HG02870 (cell line): Measurements from ENCODE around the gene CLC.
"Not testable (repeated sequence)": the region's sequence is repeated elsewhere in the genome, so short reads cannot be mapped to it uniquely, and the experiment has no call there.

Source experiments
- ATAC-seq: cut with Tn5 transposase; IDR thresholded peaks from one replicate; pipeline ENCODE4 v1.9.1; 2021; ENCODE audit warnings: mild to moderate bottlenecking, moderate library complexity; ENCODE audit not compliant: unreplicated experiment

The CLC gene

DNA sequence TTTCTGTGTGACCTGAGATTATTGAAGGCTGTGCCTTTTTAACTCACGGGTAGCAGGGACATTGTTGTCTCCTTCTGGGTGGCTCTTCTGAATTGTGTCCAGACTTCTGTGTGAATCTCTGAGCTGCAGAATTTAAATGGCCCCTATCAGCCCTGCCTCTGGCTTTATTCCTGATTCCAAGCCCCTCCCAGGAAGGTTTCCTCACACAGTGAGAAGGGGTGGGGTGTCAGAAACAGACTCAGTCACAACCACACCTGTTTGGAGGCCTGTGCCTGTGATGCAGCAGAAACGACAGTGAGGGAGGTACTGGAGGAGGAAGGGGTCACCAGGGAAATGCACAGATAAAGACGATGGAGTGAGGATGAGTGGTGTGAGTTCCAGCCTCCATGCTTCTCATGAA lies at the start of gene CLC:
CLC (minus strand) TSS at position 139 of the 400 bp plus-strand sequence; CDS start at position 62, 77 bp downstream.
- ATAC-seq: no peak

DNA sequence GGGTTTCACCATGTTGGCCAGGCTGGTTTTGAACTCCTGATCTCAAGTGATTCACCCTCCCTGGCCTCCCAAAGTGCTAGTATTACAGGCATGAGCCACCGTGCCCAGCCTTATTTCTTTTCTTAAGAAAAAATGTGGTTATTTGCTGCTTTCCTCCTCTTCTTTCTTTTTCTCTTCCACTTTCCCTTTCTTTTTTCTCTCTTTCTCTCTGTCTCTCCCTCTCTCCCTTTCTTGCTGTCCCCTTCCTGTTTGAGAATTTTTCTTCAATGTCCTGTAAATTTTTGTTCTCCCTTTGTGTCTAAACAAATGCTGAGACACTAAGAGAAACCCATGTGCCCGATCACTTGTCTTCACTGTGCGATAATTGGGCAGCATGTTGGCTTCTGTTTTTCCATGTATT lies 43.1 kb upstream of the CLC start:
- no peak for ATAC-seq

DNA sequence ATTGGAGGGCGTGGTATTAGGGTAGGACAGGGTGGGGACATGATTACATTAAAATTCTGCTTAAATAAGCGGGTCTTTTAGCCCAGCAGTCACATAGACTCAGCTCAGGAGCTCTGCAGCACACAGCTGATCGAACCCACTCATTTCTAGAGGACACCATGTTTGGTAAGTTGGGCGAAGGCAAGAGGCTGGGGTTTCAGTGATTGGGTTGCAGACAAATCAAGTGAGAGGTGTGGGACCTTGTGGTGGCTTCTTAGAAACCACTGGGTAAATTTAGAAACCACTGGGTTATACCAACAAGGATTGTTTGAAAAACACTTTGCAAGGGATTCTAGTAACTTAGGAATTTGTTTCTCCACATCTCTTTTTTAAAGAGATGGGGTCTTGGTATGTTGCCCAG lies 40.9 kb upstream of the CLC start, which contains the start of gene LEUTX:
LEUTX (plus strand) TSS at position 92 of the 400 bp plus-strand sequence; CDS start at position 159, 67 bp downstream.
- ATAC-seq: no peak

DNA sequence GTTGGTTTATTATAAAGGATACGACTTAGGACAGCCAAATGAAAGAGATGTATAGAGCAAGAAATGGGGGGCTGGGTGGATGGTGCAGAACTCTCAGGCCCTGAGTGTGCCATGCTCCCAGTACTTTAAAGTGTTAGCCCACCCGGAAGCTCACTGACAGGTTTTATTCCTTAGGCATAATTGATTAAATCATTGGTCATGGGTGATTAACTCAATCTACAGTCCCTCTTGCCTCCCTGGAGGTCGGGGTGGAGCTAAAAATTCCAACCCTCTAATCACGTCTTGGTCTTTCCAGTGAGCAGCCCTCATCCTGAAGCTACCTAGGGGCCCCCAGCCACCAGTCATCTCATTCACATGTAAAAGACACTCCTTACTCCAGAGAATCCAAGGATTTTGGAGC lies 31.0 kb upstream of the CLC start:
- ATAC-seq: no peak

DNA sequence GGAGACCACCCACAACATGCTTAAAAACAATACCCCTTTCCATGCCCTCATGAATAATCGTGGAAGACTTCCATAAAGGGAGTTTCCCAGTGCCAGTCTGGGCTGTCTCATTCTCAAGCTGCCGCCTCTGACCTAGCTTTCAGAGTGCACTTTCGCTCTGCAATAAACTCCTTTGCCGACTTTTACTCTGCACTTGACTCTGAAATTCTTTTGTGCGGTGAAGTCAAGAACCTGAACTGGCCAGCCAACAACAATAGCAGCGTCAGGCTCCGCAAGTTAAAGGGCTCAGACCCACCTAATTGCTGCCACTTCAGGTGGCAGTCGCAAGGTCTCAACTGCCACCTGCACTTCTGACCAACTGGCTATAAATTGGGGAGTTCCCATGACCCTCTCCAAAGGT lies 30.5 kb upstream of the CLC start:
- ATAC-seq: no peak

DNA sequence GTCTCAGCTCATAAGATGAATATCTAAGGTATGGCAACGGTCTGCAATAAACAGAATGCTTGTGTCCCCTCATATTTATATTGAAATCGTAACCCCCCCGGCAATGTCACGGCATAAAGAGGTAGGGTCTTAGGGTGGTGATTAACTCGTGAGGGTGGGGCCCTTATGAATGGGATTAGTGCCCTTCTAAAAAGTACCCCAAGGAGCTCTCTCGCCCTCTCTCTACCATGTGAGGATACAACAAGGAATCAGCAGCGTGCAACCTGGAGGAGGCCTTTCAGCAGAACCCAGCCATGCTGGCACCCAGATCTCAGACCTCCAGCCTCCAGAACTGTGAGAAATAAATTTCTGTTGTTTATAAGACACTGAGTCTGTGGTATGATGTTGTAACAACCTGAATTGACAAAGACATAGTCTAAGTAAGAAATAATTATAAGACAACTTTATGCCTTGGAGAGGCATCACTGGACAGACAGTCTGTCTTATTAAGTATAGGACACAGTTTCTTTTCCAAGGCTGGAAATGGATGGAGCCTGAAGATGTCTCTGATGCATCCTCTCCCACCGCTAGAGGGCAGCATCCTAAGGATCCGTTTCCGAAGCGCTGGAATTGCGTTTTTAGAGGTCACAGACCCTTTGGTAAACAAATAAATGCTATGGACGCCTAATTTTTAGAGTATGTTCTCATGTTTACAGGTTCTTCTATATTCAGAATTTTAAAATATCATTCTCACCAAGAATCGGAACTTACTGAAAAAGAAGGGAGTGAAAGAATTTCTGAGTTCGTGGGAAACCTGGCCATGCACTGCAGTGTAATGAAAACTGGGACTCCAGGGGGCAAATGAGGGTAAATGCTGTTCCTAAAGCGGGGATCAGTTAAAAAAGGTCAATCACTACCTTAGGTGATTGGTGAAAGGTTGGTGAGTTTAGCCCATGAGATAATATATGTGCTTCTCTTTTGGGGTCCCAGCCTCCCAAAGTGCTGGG lies 27.6 kb upstream of the CLC start:
- no peak for ATAC-seq

DNA sequence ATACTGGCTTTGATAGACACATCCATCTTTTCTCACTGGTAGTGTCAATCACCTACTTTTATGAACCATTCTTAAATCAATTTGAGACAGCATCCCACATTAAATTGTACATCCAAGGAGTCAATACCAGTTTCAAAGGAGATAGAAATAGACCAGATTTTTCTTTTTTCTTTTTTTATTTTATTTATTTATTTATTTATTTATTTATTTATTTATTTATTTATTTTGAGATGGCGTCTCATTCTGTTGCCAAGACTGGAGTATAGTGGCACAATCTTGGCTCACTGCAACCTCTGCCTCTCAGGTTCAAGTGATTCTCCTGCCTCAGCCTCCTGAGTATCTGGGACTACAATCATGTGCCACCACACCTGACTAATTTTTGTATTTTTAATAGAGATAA lies 24.0 kb upstream of the CLC start:
- not testable (repeated sequence) for ATAC-seq

DNA sequence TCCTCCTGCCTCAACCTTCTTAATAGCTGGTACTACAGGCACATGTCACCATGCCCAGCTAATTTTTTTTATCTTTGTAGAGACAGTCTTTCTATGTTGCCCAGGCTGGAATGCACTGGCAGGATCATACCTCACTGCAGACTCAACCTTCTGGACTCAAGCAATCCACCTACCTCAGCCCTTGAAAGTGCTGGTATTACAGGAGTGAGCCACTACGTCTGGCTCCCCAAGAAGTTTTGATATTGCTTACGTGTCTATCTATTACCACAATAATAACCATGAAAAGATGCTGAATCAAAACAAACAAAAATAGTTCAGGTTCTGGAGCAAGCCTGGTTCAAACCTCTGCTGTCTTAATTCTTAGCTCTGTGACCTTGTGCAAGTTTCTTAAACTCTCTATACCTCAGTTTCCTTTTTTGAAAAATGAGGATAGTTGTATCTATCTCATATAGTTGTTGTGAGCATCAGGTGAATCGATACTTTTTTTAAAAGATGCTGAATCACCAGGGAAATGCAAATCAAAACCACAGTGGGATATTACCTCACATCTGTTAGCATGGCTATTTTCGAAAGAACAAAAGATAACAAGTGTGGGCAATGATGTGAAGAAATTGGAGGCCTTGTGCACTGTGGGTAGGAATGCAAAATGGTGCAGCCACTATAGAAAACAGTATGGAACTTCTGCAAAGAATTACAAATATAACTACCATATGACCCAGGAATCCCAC lies 21.8 kb upstream of the CLC start:
- ATAC-seq: no peak

DNA sequence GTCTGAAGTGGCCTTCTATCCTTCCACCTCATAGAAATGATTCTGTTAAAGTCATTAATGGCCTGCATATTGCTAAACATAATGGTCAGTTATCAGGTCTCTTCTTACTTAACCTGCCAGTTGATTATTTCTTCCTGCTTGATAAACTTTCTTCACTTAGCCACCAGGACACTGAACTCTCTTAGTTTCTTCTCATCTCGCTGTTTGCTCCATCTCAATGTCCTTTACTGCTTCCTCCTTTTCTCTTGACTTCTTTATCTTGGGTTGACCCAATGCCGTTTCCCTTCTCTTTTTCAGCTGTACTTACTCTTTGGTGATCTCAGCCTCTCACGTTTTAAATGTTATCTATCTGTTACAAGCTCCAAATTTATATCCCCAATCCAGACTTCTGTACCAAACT lies 17.1 kb upstream of the CLC start:
- ATAC-seq: no peak

DNA sequence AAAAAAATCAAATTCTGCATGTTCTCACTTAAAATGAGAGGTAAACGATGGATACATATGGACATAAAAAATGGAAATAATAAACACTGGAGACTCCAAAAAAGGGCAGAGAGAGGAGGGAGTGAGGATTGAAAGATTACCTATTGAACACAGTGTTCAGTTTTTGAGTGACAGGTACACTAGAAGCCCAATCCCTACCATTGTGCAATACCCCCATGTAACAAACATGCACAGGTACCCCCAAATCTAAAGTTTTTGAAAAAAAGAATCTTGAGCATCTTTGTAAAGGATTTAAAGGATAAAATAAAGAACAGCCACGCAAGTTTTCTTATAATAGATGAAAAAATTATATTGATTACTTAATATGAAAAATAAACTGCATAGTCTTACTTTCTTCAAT lies 16.7 kb upstream of the CLC start:
- no peak for ATAC-seq

DNA sequence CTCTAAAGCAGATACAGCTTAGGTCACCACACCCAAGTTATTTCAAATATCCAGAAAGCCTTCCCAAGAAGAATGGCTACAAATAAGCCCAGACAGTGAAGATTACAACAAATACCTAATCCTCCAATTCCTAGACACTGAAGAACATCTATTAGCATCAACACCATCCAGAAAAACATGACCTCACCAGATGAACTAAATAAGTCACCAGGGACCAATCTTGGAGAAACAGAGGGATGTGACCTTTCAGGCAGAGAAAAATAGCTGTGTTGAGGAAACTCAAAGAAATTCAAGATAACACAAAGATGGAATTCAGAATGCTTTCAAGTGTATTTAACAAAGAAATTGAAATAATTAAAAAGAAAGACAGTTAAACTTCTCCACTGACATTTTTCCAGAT lies 15.0 kb upstream of the CLC start:
- ATAC-seq: no peak

DNA sequence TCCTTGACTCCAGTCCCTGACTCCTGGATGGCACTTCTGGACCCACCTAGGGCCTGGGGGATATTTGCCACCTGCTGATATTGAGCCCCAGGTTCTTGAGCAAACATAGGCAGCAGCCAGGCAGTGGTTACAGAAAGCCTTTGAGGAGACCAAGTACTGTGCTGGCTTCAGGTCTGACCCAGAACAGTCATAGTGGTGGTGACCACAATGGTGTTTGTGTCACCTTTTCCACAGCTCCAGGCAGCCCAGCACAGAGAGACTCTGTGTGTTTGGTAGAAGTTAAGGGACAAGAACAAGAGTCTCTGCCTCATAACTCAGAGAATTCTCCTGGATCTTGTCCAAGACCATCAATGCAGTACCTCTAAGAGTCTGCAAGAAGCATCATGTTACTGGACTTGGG lies 14.6 kb upstream of the CLC start:
- ATAC-seq: no peak

DNA sequence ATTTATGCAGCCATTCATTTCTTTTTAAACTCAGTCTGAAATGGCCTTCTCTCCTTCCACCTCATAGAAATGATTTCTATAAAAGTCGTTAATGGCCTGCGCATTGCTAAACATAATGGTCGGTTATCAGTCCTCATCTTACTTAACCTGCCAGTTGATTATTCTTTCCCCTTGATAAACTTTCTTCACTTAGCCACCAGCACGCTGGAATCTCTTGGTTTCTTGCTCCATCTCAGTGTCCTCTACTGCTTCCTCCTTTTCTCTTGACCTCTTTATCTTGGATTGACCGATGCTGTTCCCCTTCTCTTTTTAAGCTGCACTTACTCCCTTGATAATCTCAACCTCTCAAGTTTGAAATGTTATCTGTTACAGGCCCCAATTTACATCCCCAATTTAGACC lies 12.2 kb upstream of the CLC start:
- ATAC-seq: no peak

DNA sequence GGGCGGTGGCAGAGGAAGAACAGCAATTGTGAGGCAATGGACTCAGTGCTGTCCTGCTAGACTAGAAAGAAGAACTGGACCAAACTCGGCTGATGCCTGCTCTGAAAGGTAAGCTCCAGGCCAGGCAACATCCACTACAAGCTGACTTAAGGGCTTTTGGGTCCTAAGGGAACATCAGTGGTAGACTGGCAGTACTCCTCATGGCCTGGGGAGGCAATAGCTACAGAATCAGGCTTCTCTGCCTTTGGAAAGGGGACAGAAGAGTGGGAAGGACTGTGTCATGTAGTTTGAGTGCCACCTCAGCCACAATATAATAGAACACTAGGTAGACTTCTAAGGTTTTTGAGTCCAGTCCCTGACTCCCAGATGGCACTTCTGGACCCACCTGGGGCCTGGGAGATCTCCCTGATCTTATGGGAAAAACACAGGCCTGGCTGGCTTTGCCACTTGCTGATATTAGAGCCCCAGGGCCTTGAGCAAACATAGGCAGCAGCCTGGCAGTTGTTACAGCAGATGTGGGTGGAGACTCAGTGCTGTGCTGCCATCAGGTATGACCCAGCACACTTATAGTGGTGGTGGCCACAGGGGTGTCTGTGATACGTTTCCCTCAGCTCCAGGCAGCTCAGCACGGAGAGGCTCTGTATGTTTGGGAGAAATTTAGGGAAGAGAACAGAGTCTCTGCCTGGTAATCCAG lies 9.2 kb upstream of the CLC start:
- no peak for ATAC-seq

DNA sequence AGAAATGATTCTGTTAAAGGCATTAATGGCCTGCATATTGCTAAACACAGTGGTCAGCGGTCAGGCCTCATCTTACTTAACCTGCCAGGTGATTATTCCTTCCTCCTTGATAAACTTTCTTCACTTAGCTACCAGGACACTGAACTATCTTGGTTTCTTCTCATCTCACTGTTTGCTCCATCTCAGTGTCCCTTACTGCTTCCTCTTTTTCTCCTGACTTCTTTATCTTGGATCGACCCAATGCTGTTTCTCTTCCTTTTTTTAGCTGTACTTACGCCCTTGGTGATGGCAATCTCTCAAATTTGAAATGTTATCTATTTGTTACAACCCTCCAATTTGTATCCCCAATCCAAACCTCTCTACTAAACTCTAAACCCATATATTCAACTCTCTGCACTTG lies 7.8 kb upstream of the CLC start:
- ATAC-seq: no peak

DNA sequence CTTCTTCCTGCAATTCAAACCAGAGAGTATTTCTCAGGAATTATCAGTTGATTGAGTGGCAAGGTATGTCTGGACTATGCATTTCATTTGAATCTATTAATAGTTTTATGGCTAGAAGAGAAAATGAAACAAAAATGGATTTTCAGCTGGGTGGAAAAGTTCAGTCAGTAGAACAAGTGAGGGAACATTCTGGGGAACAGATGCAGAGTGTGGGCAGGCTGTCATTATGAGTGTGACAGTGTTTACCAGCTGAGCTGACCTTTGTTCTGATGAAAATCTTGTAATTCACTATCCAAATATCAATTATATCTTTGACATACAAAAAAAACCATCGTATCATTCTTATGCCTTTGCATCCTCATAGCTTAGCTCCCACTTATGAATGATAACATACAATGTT lies 2.6 kb upstream of the CLC start:
- no peak for ATAC-seq

DNA sequence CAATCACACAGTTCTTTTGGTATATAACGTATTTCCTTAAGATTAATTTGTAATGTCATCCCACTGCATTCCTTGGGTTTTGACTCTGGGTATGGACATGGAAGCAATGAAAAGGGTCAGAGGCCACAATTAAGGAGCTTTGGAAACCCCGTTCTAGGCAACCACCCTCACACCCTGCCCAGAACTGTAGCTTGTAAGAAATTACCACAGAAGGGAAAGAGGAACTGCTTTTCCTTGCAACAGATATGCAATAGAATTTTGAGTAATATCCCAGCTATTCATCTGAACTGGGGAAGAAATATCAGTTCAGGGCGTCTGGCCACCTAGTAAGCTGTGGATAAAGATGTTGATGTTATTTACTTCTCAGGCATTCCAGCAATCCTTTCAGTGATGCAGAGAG lies 985 bp upstream of the CLC start:
- ATAC-seq: no peak

DNA sequence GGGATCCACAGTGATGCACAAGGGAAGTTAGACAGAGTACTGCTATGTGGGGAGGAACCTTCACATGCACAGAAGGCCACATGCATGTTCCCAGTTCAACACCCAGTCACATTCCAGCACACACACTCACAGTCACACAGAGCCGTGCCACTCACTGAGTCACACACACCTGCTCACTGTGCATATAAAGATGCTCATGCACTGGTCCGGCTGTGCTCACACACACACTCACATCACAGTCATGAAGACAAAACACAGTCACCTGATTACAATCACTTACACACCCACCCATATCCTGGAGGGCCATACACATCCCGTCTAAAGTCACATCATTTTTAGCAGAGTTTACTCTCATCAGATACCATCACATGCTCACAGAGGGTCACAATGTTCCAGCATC lies 478 bp downstream of the CLC start:
- no peak for ATAC-seq

DNA sequence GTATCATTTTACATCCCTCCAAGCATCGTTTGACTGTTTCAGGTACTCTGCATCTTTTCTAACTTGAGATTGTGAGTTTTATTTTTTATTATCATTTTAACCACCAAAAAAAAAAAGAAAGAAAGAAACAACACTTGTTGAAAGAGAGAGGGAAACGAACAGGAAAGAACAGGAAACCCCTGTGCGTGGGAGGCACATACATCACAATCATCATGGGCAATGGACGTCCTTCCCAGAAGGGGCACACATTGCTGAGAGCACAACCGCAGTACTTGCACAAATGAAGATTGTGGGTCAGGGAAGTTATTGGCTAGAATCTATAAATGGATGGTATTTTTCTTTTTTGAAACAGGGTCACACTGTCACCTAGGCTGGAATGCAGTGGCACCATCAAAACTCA lies 1.7 kb downstream of the CLC start:
- ATAC-seq: no peak

DNA sequence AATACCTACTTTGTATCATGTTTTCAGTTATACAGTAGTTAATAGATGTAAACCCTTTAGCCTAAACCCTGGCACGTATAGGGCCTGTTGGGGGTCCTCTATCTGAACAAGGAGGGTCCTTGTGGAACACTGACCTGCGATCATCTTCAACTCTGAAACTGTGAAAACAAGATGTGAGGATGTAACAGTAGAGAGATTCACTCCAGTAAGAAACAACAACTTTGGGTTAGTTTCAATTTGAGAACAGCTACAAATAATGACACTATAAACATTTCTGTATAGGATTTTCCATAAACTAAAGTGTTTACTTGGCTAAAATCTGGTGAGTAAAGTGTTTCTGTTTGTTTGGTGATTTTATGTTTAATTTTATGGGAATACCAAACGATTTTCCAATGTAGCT lies 2.1 kb downstream of the CLC start:
- ATAC-seq: no peak

DNA sequence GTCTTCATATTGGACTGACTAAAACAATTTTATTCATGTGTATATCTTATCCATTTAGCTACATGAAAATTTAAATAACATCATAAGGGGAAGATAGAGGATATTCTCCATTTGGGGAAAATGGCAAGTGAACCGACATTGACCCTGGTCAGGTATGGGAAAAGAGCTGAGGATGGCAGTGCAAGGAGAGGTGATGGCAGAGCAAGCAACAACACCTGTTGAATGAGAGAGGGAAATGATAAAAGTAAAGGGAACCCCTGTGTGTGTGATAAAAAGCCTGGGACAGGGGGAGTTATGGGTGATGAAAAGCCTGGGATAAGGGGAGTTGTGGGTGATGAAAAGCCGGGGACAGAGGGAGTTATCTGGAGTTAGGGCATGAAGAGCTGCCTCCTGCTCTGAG lies 4.0 kb downstream of the CLC start:
- ATAC-seq: no peak
